GM12801 (cell line): ENCODE measurements around the gene TSC22D2.

Experiments
- TF ChIP-seq, protein P1 (sequence below): IDR thresholded peaks from one replicate; pipeline ENCODE4 v1.5.1; 2011; ENCODE audit warnings: control low read depth; ENCODE audit not compliant: insufficient read length; ENCODE audit errors: extremely low read depth

TSC22D2 gene

DNA sequence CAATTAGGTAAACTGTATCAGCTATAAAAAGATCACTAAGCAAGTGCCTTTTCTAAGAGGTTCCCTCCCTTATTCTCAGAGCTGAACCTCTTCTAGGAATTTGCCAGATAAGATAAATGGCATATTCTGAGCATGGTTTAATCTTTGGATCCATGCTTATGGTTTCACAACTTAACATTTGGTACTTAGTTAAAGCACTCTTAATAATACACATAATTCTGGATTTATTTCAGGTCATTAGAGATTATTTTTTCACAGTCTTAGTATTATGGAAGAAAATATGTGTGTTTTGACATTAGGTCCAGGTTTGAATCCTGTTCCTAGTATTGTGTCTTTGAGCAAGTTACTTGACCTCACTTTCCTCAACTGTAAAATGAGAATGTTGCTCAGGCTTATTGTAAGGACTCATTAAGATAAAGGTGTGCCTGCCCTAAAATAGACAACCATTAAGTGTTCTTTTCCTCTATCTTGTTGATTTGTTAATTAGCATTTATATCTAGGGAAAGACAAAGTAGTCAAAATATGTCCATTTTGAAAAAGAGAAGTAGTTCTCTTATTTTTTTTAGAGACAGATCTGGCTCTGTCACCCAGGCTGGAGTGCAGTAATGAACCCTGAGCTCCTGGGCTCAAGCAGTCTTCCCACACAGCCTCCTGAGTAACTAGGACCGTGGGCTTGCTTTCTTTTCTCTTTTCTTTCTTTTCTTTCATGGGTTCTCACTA, 43.4 kb downstream of the TSC22D2 start:
- TF ChIP-seq, protein P1, sequence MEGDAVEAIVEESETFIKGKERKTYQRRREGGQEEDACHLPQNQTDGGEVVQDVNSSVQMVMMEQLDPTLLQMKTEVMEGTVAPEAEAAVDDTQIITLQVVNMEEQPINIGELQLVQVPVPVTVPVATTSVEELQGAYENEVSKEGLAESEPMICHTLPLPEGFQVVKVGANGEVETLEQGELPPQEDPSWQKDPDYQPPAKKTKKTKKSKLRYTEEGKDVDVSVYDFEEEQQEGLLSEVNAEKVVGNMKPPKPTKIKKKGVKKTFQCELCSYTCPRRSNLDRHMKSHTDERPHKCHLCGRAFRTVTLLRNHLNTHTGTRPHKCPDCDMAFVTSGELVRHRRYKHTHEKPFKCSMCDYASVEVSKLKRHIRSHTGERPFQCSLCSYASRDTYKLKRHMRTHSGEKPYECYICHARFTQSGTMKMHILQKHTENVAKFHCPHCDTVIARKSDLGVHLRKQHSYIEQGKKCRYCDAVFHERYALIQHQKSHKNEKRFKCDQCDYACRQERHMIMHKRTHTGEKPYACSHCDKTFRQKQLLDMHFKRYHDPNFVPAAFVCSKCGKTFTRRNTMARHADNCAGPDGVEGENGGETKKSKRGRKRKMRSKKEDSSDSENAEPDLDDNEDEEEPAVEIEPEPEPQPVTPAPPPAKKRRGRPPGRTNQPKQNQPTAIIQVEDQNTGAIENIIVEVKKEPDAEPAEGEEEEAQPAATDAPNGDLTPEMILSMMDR = no peak

DNA sequence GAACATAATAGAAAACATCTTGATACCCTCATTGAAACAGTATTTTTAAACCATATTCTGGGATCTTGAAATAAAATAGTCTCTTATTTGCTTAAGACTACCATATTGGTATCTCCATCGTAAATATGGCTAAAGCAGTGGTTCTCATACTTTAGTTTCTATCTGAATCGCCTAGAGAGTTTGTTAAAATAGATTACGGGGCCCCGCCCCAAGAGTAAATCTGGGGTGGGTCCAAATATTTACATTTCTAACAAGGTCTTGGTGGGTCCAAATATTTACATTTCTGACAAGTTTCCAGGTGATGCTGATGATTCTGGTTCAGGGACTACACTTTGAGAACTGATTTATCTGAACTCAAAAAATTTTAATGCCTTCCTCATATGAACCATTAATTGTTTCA, 45.3 kb downstream of the TSC22D2 start:
- TF ChIP-seq, protein P1 = no peak

DNA sequence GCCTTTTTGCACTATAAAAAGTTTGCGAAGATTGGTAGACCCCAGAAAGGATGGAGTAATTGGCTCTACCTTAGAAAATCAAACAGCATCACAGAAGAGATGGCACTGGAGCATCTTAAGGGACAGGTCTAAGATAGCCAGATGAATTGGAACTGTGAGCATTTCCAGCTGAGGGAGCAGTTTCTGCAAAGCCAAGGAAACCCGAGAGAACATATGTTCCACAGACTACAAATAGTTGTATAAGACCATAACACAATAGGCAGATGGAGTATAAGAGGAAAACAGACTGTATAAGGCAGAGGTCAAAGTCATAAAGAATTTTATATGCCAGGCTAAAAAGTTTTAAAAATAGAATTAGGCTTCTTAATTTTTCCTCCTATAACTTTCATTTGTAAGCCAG, 46.0 kb downstream of the TSC22D2 start:
- TF ChIP-seq, protein P1 = no peak

DNA sequence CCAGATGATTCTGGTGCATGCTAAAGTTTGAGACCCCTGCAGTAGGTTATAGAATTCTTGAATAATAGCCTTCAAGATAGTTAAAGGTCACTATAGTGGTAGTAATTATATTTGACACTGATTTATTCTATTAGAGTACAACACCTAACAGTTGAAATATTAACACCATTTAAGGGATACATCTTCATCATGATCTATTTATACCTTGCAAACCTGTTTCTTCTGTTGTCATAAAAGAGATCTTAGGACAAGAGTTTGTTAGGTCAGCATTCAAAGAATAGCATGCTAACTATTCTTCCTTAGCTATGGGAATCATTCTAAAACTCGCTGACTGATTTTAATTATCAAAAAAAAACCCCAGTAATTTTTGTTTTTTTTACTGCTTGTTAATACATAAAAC, 46.5 kb downstream of the TSC22D2 start:
- TF ChIP-seq, protein P1 = no peak

DNA sequence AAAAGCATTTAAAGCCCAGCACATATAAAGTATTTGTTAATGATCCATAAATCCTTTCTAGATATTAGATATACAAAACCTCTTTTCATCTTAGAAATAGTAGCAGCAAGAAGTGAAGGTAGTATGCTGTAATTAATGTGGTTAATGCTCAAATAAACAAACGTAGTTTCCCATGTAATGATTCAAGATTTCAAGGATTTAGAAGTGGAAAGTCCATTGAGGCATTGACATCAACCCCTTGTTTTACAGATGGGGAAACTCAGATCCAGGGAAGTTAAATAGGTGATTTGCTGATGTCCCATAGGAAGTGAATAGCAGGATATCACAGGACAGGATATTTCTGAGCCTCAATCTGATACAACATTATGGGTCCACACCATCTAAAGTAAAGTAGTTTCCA, 47.2 kb downstream of the TSC22D2 start:
- TF ChIP-seq, protein P1 = no peak

DNA sequence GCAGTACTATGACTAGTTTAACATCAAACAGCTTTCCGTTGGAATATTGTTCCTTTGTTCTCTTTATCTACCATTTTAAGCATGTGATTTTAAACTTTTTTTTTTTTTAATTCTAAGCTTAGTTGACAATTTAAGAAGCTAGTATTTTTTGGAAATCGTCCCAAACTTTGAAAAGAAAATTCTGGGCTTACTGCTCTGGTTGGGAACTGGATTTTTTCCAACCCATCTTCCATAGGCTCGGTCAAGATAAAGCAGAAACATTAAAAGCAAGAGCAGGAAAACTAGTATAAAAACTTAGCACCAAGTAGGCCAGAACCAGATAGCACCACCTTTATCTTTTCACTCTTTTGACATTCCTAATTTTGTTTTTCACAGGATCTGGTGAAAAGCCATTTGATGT, 49.9 kb downstream of the TSC22D2 start:
- TF ChIP-seq, protein P1 = no peak

DNA sequence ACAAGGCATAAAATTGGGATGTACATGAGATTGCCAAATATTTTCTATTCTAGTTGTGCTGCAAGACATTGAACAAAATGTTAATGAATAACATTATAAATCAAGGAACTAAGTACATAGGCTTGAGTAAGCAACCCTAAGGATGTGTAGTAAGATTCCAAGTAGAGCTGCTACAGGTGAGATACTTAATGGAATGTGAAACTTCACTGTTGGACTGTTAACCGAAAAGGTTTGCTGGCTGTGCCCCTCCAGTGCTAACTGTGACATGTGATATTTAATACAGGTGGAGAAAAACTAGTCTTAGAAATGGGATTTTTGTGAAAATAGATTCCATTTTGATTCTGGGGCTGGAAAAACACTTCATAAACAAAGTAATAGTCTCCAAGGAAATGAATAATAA, 52.4 kb downstream of the TSC22D2 start:
- TF ChIP-seq, protein P1 = no peak
